ENCODE data around the gene MAFF.

- TF ChIP-seq CTCF (IDR thresholded peaks at IDR 0.05; ENCODE audit: low read length) (no peak), EZH2 (IDR thresholded peaks at IDR 0.05; ENCODE audit: borderline replicate concordance, low read length) (no peak)
Measured at GRCh38 chr22:38257650-38258250, 56.0 kb downstream of the MAFF start.
